Panc1 (cell line): ENCODE measurements around the gene STX7. TPM values are rescaled to one million over a fixed set of nuclear protein-coding genes. Genes with fewer than 3 reads are reported as not detected.

ENCODE experiments used
- ATAC-seq: fragments of 200-7000 bp; cut with Tn5 transposase; 2 replicates; pipeline ENCODE4 v1.9.1; 2020; ENCODE audit warnings: mild to moderate bottlenecking, moderate library complexity
- BruUV-seq: library from RNA; stranded (reverse); fragments of 400-500 nt; replicated peaks from 2 replicates; lab custom pipeline; 2021; lab: Mats Ljungman, UMichigan
- CTCF ChIA-PET: fragments of 300-600 bp; sonication (Branson Sonifier 250); formaldehyde crosslinking; loops from one replicate; lab custom pipeline; 2022; ENCODE audit warnings: antibody characterized with exemption; lab: Charles Lee
- POLR2A ChIA-PET: fragments of 300-600 bp; sonication (Branson Sonifier 250); formaldehyde crosslinking; loops from one replicate; lab custom pipeline; 2022; ENCODE audit warnings: antibody characterized with exemption; lab: Charles Lee
- DNase-seq: peaks from one replicate; pipeline ENCODE4 v3.0.0-alpha.2; 2010; ENCODE audit warnings: low read depth, low spot score
- H3K27ac ChIP-seq: 2 replicates; pipeline ENCODE4 v1.5.1; 2011; ENCODE audit warnings: mild to moderate bottlenecking, low read length, inconsistent platforms
- H3K27me3 ChIP-seq: fragments of 200-500 bp; sonication (Bioruptor generic); 2 replicates; pipeline ENCODE4 v1.6.0; 2014; ENCODE audit warnings: low read length, inconsistent platforms; ENCODE audit not compliant: control insufficient read depth, insufficient read depth
- H3K36me3 ChIP-seq: fragments of 200-500 bp; sonication (Bioruptor generic); 2 replicates; pipeline ENCODE4 v1.5.1; 2014; ENCODE audit warnings: inconsistent platforms, mild to moderate bottlenecking, low read length, moderate library complexity; ENCODE audit not compliant: control insufficient read depth, insufficient read depth
- H3K4me1 ChIP-seq: 2 replicates; pipeline ENCODE4 v1.5.1; 2011; ENCODE audit warnings: inconsistent platforms, mild to moderate bottlenecking, low read length, moderate library complexity; ENCODE audit not compliant: control insufficient read depth, insufficient read depth
- H3K4me3 ChIP-seq, 2 experiments: 2 replicates each; pipeline ENCODE4 v1.5.1; 2011 to 2012; ENCODE audit warnings: low read depth in 2 of 2, low read length in 2 of 2, mild to moderate bottlenecking in 2 of 2, inconsistent platforms in 1 of 2, moderate library complexity in 1 of 2
- H3K9me3 ChIP-seq: fragments of 200-500 bp; sonication (Bioruptor generic); 2 replicates; pipeline ENCODE4 v1.5.1; 2014; ENCODE audit warnings: low read depth, mild to moderate bottlenecking, inconsistent platforms, low read length, moderate library complexity; ENCODE audit not compliant: control insufficient read depth, insufficient read depth
- POLR2AphosphoS5 ChIP-seq: IDR thresholded peaks from 2 replicates; pipeline ENCODE4 v1.6.1; 2012; ENCODE audit warnings: mild to moderate bottlenecking, low read depth, low read length, moderate library complexity
- SIN3A ChIP-seq: IDR thresholded peaks from 2 replicates; pipeline ENCODE4 v1.6.1; 2012; ENCODE audit warnings: low read depth, mild to moderate bottlenecking, low read length, moderate library complexity, borderline replicate concordance; ENCODE audit not compliant: insufficient read depth
- TCF7L2 ChIP-seq: IDR thresholded peaks from 2 replicates; pipeline ENCODE4 v1.6.1; 2011; ENCODE audit warnings: mild to moderate bottlenecking, low read depth, low read length, inconsistent platforms
- in situ Hi-C: cut with HindIII; loops from 2 replicates; pipeline ENCODE4 v1.10.0; 2016; ENCODE audit warnings: low sequenced_read_pairs, low pct_unique_long_range_greater_than_20kb
- intact Hi-C: fragments of 100-400 bp; cut with micrococcal nuclease; formaldehyde crosslinking; loops from one replicate; pipeline ENCODE4 v1.10.0; 2022; ENCODE audit not compliant: unreplicated experiment
- total RNA-seq: library from RNA; stranded (reverse); gene quantifications from one replicate; pipeline ENCODE4 v1.2.1, GENCODE V29; 2021; ENCODE audit not compliant: unreplicated experiment
- TF ChIP-seq, protein P1 (sequence below): fragments of 450-650 bp; IDR thresholded peaks from 2 replicates; pipeline ENCODE4 v1.5.1; 2017; ENCODE audit warnings: mild to moderate bottlenecking
- TF ChIP-seq, protein P2 (sequence below), 2 experiments: IDR thresholded peaks; 2 replicates each; pipeline ENCODE4 v1.6.1; 2011 to 2012; ENCODE audit warnings: low read depth in 2 of 2, control low read depth in 1 of 2, low read length in 1 of 2, mild to moderate bottlenecking in 1 of 2, moderate library complexity in 1 of 2; ENCODE audit not compliant: insufficient read depth in 1 of 2

Gene STX7
- total RNA-seq, 1 experiment from 2014 or later = 40.6 TPM

DNA sequence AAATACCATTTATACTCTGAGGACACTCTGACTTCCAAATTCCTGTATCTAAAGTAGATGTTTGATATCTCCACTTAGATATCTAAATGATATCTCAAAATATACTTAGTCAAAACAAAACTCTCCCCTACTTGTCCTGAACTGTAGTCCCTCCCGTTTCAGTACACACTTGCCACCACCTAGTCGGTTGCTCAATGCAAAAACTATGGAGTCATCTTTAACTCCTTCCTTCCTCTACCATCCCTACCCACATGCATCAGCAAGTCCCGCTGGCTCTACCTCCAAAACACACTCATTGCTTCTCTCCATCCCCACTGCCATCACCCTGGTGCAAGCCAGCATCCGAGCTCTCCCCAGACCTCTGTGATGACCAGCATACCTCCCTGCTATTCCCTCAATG, 13.2 kb downstream of the STX7 start:
- TF ChIP-seq, protein P1, sequence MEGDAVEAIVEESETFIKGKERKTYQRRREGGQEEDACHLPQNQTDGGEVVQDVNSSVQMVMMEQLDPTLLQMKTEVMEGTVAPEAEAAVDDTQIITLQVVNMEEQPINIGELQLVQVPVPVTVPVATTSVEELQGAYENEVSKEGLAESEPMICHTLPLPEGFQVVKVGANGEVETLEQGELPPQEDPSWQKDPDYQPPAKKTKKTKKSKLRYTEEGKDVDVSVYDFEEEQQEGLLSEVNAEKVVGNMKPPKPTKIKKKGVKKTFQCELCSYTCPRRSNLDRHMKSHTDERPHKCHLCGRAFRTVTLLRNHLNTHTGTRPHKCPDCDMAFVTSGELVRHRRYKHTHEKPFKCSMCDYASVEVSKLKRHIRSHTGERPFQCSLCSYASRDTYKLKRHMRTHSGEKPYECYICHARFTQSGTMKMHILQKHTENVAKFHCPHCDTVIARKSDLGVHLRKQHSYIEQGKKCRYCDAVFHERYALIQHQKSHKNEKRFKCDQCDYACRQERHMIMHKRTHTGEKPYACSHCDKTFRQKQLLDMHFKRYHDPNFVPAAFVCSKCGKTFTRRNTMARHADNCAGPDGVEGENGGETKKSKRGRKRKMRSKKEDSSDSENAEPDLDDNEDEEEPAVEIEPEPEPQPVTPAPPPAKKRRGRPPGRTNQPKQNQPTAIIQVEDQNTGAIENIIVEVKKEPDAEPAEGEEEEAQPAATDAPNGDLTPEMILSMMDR = no peak
- TF ChIP-seq TCF7L2 (no peak), SIN3A (no peak), POLR2AphosphoS5 (no peak)
- TF ChIP-seq, protein P2, sequence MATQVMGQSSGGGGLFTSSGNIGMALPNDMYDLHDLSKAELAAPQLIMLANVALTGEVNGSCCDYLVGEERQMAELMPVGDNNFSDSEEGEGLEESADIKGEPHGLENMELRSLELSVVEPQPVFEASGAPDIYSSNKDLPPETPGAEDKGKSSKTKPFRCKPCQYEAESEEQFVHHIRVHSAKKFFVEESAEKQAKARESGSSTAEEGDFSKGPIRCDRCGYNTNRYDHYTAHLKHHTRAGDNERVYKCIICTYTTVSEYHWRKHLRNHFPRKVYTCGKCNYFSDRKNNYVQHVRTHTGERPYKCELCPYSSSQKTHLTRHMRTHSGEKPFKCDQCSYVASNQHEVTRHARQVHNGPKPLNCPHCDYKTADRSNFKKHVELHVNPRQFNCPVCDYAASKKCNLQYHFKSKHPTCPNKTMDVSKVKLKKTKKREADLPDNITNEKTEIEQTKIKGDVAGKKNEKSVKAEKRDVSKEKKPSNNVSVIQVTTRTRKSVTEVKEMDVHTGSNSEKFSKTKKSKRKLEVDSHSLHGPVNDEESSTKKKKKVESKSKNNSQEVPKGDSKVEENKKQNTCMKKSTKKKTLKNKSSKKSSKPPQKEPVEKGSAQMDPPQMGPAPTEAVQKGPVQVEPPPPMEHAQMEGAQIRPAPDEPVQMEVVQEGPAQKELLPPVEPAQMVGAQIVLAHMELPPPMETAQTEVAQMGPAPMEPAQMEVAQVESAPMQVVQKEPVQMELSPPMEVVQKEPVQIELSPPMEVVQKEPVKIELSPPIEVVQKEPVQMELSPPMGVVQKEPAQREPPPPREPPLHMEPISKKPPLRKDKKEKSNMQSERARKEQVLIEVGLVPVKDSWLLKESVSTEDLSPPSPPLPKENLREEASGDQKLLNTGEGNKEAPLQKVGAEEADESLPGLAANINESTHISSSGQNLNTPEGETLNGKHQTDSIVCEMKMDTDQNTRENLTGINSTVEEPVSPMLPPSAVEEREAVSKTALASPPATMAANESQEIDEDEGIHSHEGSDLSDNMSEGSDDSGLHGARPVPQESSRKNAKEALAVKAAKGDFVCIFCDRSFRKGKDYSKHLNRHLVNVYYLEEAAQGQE (IDR thresholded peaks at IDR 0.05; ENCODE audit: insufficient read depth in 1 of 2, low read depth in 2 of 2, low read length in 1 of 2) = no peak
- no TSS peak for BruUV-seq
- Histone ChIP-seq H3K4me1 (no peaks in the 10 kb centered on the region), H3K27me3 (no peaks in the 10 kb centered on the region), H3K36me3 (peaks cover 12% of the 10 kb centered on the region), H3K9me3 (no peaks in the 10 kb centered on the region), H3K27ac (no peak overlapping the region), H3K4me3 (no peak overlapping the region)
- intact Hi-C loops (no loop called here), in situ Hi-C loops (no loop called here)
- no peak for DNase-seq
- POLR2A ChIA-PET = no interaction called here
- CTCF ChIA-PET = no interaction called here
- ATAC-seq = no peak

DNA sequence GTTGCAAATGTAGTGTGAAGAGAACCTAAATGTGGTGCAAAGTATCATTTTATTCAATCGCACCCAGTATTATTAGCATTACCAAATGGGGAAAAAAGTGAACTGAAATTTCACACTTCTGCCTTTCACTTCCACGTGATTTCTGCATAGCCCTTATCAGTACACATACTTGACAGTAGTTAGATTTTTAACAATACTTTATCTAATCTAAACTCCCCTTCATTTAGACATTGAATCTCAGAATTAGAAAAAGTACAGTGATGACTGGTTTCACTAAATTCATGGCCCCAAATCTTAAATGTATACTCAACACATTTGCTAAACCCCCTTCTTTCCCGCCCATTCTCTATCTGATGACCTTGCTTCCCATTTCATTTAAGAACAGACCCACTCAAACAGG, 14.3 kb downstream of the STX7 start:
- no peaks in the 10 kb centered on the region for H3K9me3 ChIP-seq
- intact Hi-C loops = no loop called here
- in situ Hi-C loops = no loop called here
- H3K4me3 ChIP-seq = no peak overlapping the region
- CTCF ChIA-PET = no interaction called here
- DNase-seq (no peak), ATAC-seq (no peak)
- BruUV-seq = no TSS peak
- no peaks in the 10 kb centered on the region for H3K4me1 ChIP-seq
- H3K36me3 ChIP-seq = peaks cover 12% of the 10 kb centered on the region
- no peak overlapping the region for H3K27ac ChIP-seq
- TF ChIP-seq, protein P2 (IDR thresholded peaks at IDR 0.05; ENCODE audit: insufficient read depth in 1 of 2, low read depth in 2 of 2, low read length in 1 of 2) = no peak
- TF ChIP-seq TCF7L2 (no peak), SIN3A (no peak), POLR2AphosphoS5 (no peak)
- TF ChIP-seq, protein P1 = no peak
- no peaks in the 10 kb centered on the region for H3K27me3 ChIP-seq
- POLR2A ChIA-PET = interaction anchor here (0.6 kb wide), 1 partner anchor 31 kb away, joined by 7 read pairs; no protein-coding TSS in a partner anchor
